ENCODE data around the gene MACROD2.
"Not testable (repeated sequence)": the region's sequence is repeated elsewhere in the genome, so short reads cannot be mapped to it uniquely, and the experiment has no call there.

MACROD2 gene

GRCh38 chr20:14030991-14031390 is 35.7 kb downstream of the MACROD2 start:
- no peaks in the 10 kb centered on the region for H3K9me3 ChIP-seq (ENCODE audit: control insufficient read depth, low read length)
- no peaks in the 10 kb centered on the region for H3K79me2 ChIP-seq
- no peak overlapping the region for H2AFZ ChIP-seq
- no peaks in the 10 kb centered on the region for H3K4me1 ChIP-seq
- no peaks in the 10 kb centered on the region for H3K27me3 ChIP-seq (ENCODE audit: control insufficient read depth, insufficient read depth, low read length)
- no peaks in the 10 kb centered on the region for H3K36me3 ChIP-seq (ENCODE audit: control insufficient read depth, insufficient read depth, low read length)
- no peak overlapping the region for H3K9ac ChIP-seq
- no peak overlapping the region for H3K4me3 ChIP-seq (ENCODE audit: low read depth, low read length)
- no peak overlapping the region for H3K4me2 ChIP-seq (ENCODE audit: low read length)
- no peak overlapping the region for H3K27ac ChIP-seq
- no peak for TF ChIP-seq CTCF (IDR thresholded peaks at IDR 0.05)

- no peaks in the 10 kb centered on the region for H3K4me1 ChIP-seq
- no peaks in the 10 kb centered on the region for H3K27me3 ChIP-seq (ENCODE audit: control insufficient read depth, insufficient read depth, low read length)
- no peak overlapping the region for H2AFZ ChIP-seq
- H3K4me3 ChIP-seq (ENCODE audit: low read depth, low read length), result no peak overlapping the region
- H3K4me2 ChIP-seq (ENCODE audit: low read length), result no peak overlapping the region
- TF ChIP-seq CTCF (IDR thresholded peaks at IDR 0.05), result no peak
- H3K36me3 ChIP-seq (ENCODE audit: control insufficient read depth, insufficient read depth, low read length), result no peaks in the 10 kb centered on the region
- H3K9me3 ChIP-seq (ENCODE audit: control insufficient read depth, low read length), result no peaks in the 10 kb centered on the region
- H3K9ac ChIP-seq, result no peak overlapping the region
- H3K79me2 ChIP-seq, result no peaks in the 10 kb centered on the region
- H3K27ac ChIP-seq, result no peak overlapping the region
Measured at GRCh38 chr20:14033310-14033709, 38.0 kb downstream of the MACROD2 start.

- Histone ChIP-seq H3K9me3 (ENCODE audit: control insufficient read depth, low read length) (no peaks in the 10 kb centered on the region), H3K4me1 (no peaks in the 10 kb centered on the region), H3K27me3 (ENCODE audit: control insufficient read depth, insufficient read depth, low read length) (no peaks in the 10 kb centered on the region), H3K4me3 (ENCODE audit: low read depth, low read length) (no peak overlapping the region), H3K4me2 (ENCODE audit: low read length) (no peak overlapping the region), H2AFZ (no peak overlapping the region), H3K27ac (no peak overlapping the region), H3K36me3 (ENCODE audit: control insufficient read depth, insufficient read depth, low read length) (no peaks in the 10 kb centered on the region), H3K79me2 (no peaks in the 10 kb centered on the region), H3K9ac (no peak overlapping the region)
- no peak for TF ChIP-seq CTCF (IDR thresholded peaks at IDR 0.05)
Measured at GRCh38 chr20:14036567-14036966, 41.3 kb downstream of the MACROD2 start.

- H3K79me2 ChIP-seq; H3K27ac ChIP-seq; H3K4me3 ChIP-seq (ENCODE audit: low read depth, low read length); H3K9ac ChIP-seq; H3K27me3 ChIP-seq (ENCODE audit: control insufficient read depth, insufficient read depth, low read length); H3K9me3 ChIP-seq (ENCODE audit: control insufficient read depth, low read length); H3K36me3 ChIP-seq (ENCODE audit: control insufficient read depth, insufficient read depth, low read length); H3K4me1 ChIP-seq; H3K4me2 ChIP-seq (ENCODE audit: low read length); H2AFZ ChIP-seq: not testable (repeated sequence)
Measured at GRCh38 chr20:14044712-14045276, 49.5 kb downstream of the MACROD2 start.

GRCh38 chr20:14046534-14046933 is 51.2 kb downstream of the MACROD2 start:
- Histone ChIP-seq H3K9ac (no peak overlapping the region), H3K27ac (no peak overlapping the region), H3K36me3 (ENCODE audit: control insufficient read depth, insufficient read depth, low read length) (no peaks in the 10 kb centered on the region), H3K9me3 (ENCODE audit: control insufficient read depth, low read length) (no peaks in the 10 kb centered on the region), H3K4me2 (ENCODE audit: low read length) (no peak overlapping the region), H3K27me3 (ENCODE audit: control insufficient read depth, insufficient read depth, low read length) (no peaks in the 10 kb centered on the region), H3K4me1 (no peaks in the 10 kb centered on the region), H3K4me3 (ENCODE audit: low read depth, low read length) (no peak overlapping the region), H2AFZ (no peak overlapping the region), H3K79me2 (no peaks in the 10 kb centered on the region)
- no peak for TF ChIP-seq CTCF (IDR thresholded peaks at IDR 0.05)

Measured in parathyroid adenoma (tissue), 2 donors.